Hepatocyte (in vitro differentiated cells): Measurements from ENCODE around the gene LPP.

Experiments
- EZH2 ChIP-seq: fragments of 200-600 bp; sonication (generic); IDR thresholded peaks from 2 replicates; pipeline ENCODE4 v1.6.1; 2016; ENCODE audit warnings: antibody characterized with exemption, mild to moderate bottlenecking, borderline replicate concordance
- EZH2phosphoT487 ChIP-seq: fragments of 200-600 bp; sonication (generic); IDR thresholded peaks from one replicate; pipeline ENCODE4 v1.6.1; 2018; ENCODE audit warnings: antibody characterized with exemption, mild to moderate bottlenecking, low read depth, moderate library complexity; ENCODE audit not compliant: unreplicated experiment, severe bottlenecking
- TF ChIP-seq, protein P1 (sequence below): fragments of 200-600 bp; sonication (generic); IDR thresholded peaks from 2 replicates; pipeline ENCODE4 v1.5.1; 2016; ENCODE audit warnings: antibody characterized with exemption, mild to moderate bottlenecking; ENCODE audit not compliant: poor library complexity

DNA sequence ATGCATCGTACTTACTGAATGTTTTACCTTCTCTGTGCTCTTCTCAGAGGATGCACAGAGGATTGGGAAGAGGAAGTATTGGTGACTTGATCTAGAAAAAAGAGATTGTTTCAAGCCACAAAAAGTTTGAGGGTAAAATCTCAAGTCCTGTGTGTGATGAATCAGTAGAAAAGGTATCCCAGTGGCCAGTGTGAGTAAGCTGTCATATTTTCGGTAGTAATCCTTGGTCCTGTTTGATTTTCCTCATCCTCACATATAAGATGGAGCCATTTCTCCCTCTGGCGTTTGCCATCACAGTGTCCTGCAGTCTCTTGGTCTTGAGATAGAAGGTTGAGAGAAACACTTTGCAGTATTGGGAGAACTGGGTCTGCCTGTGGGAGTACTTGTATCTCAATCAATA, 166.8 kb downstream of the LPP start:
- no peak for TF ChIP-seq EZH2phosphoT487
- TF ChIP-seq, protein P1, sequence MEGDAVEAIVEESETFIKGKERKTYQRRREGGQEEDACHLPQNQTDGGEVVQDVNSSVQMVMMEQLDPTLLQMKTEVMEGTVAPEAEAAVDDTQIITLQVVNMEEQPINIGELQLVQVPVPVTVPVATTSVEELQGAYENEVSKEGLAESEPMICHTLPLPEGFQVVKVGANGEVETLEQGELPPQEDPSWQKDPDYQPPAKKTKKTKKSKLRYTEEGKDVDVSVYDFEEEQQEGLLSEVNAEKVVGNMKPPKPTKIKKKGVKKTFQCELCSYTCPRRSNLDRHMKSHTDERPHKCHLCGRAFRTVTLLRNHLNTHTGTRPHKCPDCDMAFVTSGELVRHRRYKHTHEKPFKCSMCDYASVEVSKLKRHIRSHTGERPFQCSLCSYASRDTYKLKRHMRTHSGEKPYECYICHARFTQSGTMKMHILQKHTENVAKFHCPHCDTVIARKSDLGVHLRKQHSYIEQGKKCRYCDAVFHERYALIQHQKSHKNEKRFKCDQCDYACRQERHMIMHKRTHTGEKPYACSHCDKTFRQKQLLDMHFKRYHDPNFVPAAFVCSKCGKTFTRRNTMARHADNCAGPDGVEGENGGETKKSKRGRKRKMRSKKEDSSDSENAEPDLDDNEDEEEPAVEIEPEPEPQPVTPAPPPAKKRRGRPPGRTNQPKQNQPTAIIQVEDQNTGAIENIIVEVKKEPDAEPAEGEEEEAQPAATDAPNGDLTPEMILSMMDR: no peak
- TF ChIP-seq EZH2: no peak
